Frontal cortex (tissue), 4 donors: Measurements from ENCODE around the gene ZIM2. TPM values are rescaled to one million over a fixed set of nuclear protein-coding genes. Genes with fewer than 3 reads are reported as not detected.

Experiments used
- DNase-seq, 2 donors: peaks; one replicate each; pipeline ENCODE4 v3.0.0; 2012; ENCODE audit warnings: low spot score in 2 of 2
- FAIRE-seq: peaks from 2 replicates; lab custom pipeline; 2012; peaks lifted over from hg19 to GRCh38; lab: Jason Lieb, UNC
- total RNA-seq: library from RNA; depleted of rRNA; stranded (reverse); fragments of >200 nt; gene quantifications from one replicate; pipeline ENCODE4 v1.2.3, GENCODE V29; 2014
- donor health status: control.
- donor health status: control.
- donor health status: control.

ZIM2 gene
- total RNA-seq, 1 donor from 2014 or later: 4.5 TPM

GRCh38 chr19:56813531-56813930 is 27.0 kb downstream of the ZIM2 start:
- DNase-seq: no peak
- no peak for FAIRE-seq

DNA sequence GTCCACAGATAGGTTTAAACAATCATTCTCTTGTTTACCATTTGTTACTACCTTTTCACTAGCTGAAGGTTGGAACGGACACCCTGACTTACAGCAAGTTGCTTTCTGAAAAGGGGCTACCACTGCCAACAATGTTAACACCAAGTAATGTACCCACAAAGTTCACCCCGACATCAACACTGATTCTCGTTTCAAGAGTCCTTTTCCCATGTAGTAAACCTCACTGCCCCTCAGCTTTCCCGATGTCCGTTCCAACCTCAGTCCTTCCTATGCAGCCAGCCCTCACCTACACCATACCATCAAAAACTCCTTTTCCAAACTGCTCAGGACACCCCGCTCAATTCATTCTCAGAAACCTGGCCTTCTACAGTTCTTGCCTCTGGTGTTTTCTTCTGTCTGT is 29.0 kb downstream of the ZIM2 start:
- no peak for FAIRE-seq
- DNase-seq: no peak

DNA sequence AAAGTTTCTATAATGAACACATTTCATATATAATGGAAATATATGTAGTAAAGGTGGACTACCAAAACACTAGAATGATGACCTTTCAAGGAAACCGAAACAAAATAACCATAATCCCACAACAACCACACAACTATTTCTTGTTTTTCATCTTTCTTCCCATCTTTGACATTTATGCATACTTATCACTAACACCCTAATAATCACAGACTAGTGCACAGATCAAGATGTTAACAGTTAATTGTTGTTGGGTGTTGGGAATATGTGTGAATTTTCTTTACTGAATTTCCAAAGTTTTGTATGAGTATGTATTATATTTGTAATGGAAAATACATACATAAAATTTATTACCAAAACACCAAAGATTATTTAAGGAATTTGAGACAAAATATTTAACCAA is 30.3 kb downstream of the ZIM2 start:
- no peak for FAIRE-seq
- no peak for DNase-seq

- FAIRE-seq: no peak
These were observed 31.7 kb downstream of the ZIM2 start for GRCh38 chr19:56808717-56809392.

DNA sequence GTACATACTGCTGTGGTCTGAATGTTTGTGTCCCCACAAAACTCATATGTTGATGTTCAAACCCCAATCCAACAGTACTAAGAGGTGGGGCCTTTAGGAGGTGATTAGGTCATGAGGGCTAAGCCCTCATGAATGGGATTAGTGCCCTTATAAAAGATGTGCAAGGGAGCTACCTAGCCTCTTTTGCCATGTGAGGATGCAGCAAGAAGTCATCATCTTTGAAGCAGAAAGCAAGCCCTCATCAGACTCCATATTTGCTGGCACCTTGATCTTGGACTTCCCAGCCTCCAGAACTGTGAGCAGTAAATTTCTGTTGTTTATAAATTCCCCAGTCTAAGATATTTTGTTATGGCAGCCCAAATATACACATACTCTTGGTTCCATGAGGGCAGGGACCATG is 33.9 kb downstream of the ZIM2 start:
- DNase-seq: no peak
- no peak for FAIRE-seq

More at GRCh38 chr19:56808717-56809392, 31.7 kb downstream of the ZIM2 start:
- DNase-seq: no peak

- FAIRE-seq: no peak
- DNase-seq: no peak
These were observed 62.2 kb downstream of the ZIM2 start for GRCh38 chr19:56778351-56778750.

DNA sequence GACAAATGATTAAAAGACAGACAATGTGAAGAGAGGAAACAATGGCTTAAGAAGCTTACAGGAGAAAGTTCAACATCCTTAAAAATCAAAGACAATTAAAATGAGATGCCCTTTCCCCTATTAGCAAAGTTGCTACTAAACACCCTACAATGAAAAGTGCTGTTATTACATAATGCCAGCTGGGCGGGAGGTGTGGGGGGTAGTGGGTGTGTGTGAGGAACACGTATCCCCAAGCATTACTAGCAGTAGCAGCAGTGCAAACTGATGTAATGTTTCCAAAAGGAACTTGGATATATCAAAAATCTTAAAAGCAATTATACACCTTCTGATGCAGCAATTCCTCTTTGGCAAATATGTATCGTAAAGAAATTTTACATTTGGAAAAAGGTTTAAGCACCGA is 70.9 kb downstream of the ZIM2 start:
- FAIRE-seq (no peak), DNase-seq (no peak)

GRCh38 chr19:56765137-56765536 is 75.4 kb downstream of the ZIM2 start:
- peak; percentile 63 to 83 for DNase-seq
- no peak for FAIRE-seq

DNA sequence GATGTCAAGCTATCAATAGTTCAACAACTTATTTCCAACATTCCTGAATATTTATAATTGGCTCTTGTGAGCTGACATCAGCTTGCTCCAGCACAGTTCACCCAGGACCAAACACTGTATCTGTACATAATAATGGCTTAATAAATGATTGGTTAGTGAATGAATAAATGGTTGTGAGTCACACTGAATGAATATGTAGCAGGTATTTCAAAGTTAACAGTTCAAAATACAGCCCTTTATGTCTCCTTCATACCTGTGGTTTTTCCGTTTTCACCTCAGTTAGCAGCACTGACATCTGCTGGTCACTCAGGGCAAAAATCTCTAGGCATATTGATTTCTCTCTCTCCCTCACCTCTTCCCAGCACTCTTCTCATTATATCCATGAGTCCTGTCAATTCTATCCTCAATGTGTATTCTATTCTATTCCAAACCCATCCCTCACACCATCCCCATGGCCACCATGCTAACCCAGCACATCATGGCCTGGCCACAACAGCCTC is 76.3 kb downstream of the ZIM2 start:
- FAIRE-seq: no peak
- no peak for DNase-seq

DNA sequence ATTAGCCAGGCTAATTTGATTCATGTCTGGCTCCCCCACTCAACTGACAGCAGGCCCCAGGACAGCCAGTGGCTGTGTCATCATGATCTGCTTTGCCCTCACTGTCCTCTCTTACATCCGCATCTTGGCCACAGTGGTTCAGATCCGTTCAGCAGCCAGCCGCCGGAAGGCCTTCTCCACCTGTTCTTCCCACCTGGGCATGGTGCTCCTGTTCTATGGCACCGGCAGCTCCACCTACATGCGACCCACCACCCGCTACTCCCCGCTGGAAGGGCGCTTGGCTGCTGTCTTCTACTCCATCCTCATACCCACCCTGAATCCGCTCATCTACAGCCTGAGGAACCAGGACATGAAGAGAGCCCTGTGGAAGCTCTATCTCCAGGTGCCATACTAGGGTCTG is 79.7 kb downstream of the ZIM2 start:
- no peak for FAIRE-seq
- no peak for DNase-seq

- FAIRE-seq (no peak), DNase-seq (no peak)
These were observed 81.0 kb downstream of the ZIM2 start for GRCh38 chr19:56759531-56759930.

DNA sequence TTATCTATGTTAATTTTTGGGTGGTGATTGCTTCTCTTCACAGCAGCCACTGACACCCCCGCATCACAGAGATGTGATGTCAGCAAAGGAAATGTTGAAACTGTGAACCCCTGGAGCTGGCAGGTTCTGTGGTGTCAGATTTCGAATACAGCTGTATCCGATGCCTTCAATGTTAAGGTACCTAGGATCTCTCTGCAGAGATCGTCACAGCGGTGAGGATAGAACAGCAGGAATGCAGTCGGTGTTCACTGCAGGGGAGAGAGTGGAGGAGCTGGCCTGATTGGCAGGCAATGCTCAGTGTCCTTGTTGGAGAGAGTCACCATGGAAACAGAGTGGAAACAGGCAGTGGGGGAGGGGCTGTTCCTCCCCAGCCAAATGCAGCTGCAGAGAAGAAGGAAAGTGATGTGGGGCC is 89.4 kb downstream of the ZIM2 start:
- FAIRE-seq: no peak
- peak; percentile 33 to 38 for DNase-seq

- no peak for DNase-seq
- no peak for FAIRE-seq
These were observed 89.9 kb downstream of the ZIM2 start for GRCh38 chr19:56750658-56751057.

DNA sequence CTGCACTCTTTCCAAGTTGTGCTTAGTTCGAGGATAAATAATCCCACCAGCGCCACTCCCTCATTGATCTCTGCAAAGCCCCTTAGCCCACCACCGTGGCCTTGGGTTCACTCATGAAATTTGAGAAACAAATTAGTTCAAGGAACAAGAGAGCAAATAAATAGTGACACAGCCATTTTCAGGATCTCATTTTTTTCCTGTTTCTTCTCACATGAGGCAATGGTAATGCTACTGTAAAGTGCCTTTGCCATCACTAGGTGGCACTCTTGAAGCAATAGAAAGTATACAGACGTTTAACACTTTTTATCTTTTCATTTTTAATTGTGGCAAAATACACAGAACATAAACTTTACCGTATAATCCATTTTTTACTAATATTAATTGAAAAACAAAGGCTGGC is 92.1 kb downstream of the ZIM2 start:
- DNase-seq (peak in 1 of 2 donors; percentile 40), FAIRE-seq (peak; percentile 76)

DNA sequence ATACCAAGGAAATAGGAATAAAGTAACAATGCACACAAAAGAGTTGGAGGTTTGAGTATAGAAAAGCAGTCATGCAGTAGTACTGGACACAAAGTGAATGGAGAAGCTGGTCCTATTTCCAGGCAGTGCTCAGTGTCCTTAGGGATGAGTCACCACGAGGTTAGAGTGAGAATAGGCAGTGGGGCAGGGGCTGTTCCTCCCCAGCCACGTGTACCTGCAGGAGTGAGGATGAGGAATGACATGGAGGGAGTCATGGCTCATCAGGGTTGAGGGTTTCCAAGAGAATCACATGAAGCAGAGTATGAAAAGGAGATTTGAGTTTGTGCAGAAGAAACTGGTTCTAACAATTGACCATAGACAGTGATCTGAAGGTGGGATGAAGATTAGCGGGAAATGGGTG is 94.2 kb downstream of the ZIM2 start:
- FAIRE-seq (no peak), DNase-seq (no peak)

- FAIRE-seq: no peak
- DNase-seq: no peak
These were observed 100.0 kb downstream of the ZIM2 start for GRCh38 chr19:56740501-56740900.

- DNase-seq (no peak), FAIRE-seq (no peak)
These were observed 104.0 kb downstream of the ZIM2 start for GRCh38 chr19:56736571-56736970.

DNA sequence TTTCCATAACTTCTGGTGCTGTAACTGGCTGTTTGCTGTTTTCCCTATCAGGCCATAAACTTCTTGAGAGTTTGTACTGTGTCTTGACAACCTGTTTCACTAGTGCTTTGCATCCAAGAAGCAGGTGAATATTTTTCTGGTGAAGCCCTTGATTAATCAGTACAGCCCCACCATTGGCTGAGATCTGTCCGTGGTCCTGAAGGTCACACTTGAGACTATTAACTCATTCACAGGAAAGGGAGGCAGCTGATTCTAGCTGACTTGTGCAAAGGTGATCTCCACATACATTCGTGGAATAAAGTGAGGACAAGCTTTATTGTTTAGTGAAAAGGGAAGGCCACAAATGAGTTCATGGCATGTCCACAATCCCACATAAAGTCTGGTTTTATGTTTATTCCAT is 107.5 kb downstream of the ZIM2 start:
- FAIRE-seq (no peak), DNase-seq (no peak)

- FAIRE-seq: no peak
- peak in 1 of 2 donors; percentile 19 for DNase-seq
These were observed 112.8 kb downstream of the ZIM2 start for GRCh38 chr19:56727677-56728076.

DNA sequence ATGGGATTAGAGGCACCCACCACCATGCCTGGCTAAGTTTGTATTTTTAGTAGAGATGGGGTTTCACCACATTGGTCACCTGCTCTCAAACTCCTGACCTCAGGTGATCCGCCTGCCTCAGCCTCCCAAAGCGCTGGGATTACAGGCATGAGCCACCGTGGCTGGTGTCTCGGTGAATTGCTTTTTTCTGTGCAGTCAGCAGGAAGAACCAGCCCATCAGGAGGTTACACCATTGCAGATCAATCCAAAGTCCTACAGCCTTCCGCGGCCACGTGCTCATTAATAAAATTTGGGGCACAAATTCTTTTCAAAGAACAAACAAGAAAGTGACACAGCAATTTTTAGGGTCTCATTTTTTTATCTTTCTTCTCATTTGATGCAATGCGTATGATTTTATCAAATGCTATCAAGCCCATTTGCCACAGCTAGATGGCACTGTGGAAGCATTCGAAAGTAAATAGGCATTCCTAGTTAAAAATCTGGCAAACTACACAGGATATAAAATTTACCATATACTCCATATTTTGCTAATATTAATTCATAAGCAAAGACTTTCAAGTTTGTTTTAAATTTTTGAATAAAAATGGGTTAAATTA is 114.6 kb downstream of the ZIM2 start:
- DNase-seq: no peak

More for the DNA sequence above, 114.6 kb downstream of the ZIM2 start:
- FAIRE-seq: peak; percentile 95
